ENCODE measurements around the gene GAB1. TPM values are rescaled to one million over a fixed set of nuclear protein-coding genes. Genes with fewer than 3 reads are reported as not detected.

GAB1 gene
- total RNA-seq, 6 donors from 2014 or later, result 47.1 to 77.6 (median 56.9) TPM

GRCh38 chr4:143377611-143378099 is 41.0 kb downstream of the GAB1 start:
- H3K9me3 ChIP-seq, result no peaks in the 10 kb centered on the region
- no peak overlapping the region for H3K4me3 ChIP-seq
- no peaks in the 10 kb centered on the region for H3K27me3 ChIP-seq
- ATAC-seq (ENCODE audit: low FRiP score in 2 of 2) (no peak), DNase-seq (no peak)
- TF ChIP-seq POLR2AphosphoS5 (IDR thresholded peaks at IDR 0.05) (no peak), CTCF (IDR thresholded peaks at IDR 0.05) (no peak), POLR2A (IDR thresholded peaks at IDR 0.05) (no peak)
- H3K27ac ChIP-seq, result peak overlapping the region in 2 of 4 donors; percentile 30 to 55
- no peaks in the 10 kb centered on the region for H3K36me3 ChIP-seq
- WGBS, 2 donors, result 62 to 66% methylated on average over 7 of the region's 7 CpGs
- peaks cover 48 to 66% (median 60%) of the 10 kb centered on the region in 4 donors for H3K4me1 ChIP-seq

GRCh38 chr4:143380629-143381028 is 44.0 kb downstream of the GAB1 start:
- no peaks in the 10 kb centered on the region for H3K9me3 ChIP-seq
- peak overlapping the region; percentile 33 to 74 (median 58) for H3K27ac ChIP-seq
- 85 to 92% methylated on average over 3 of the region's 3 CpGs for WGBS, 2 donors
- TF ChIP-seq POLR2AphosphoS5 (IDR thresholded peaks at IDR 0.05), result no peak
- no peak for TF ChIP-seq EP300 (IDR thresholded peaks at IDR 0.05)
- no peak for TF ChIP-seq POLR2A (IDR thresholded peaks at IDR 0.05)
- no peak for TF ChIP-seq CTCF (IDR thresholded peaks at IDR 0.05)
- H3K4me3 ChIP-seq, result no peak overlapping the region
- no peaks in the 10 kb centered on the region for H3K36me3 ChIP-seq
- DNase-seq (no peak), ATAC-seq (ENCODE audit: low FRiP score in 2 of 2) (no peak)
- peaks cover 51 to 64% (median 61%) of the 10 kb centered on the region in 4 donors for H3K4me1 ChIP-seq
- H3K27me3 ChIP-seq, result no peaks in the 10 kb centered on the region

GRCh38 chr4:143381189-143382118 is 44.8 kb downstream of the GAB1 start:
- ATAC-seq (ENCODE audit: low FRiP score in 2 of 2), result peak; percentile 63 to 90
- no peaks in the 10 kb centered on the region for H3K36me3 ChIP-seq
- H3K27ac ChIP-seq, result peak overlapping the region; percentile 33 to 74 (median 58)
- no peaks in the 10 kb centered on the region for H3K27me3 ChIP-seq
- 27 to 31% methylated on average over 7 to 8 of the region's 8 CpGs for WGBS, 2 donors
- H3K9me3 ChIP-seq, result no peaks in the 10 kb centered on the region
- DNase-seq, result peak in 1 of 2 donors; percentile 78
- H3K4me1 ChIP-seq, result peaks cover 43 to 60% (median 56%) of the 10 kb centered on the region in 4 donors
- no peak overlapping the region for H3K4me3 ChIP-seq
- no peak for TF ChIP-seq CTCF (IDR thresholded peaks at IDR 0.05)
- TF ChIP-seq POLR2AphosphoS5 (IDR thresholded peaks at IDR 0.05), result peak in 1 of 2 donors; percentile 11

- TF ChIP-seq EP300 (IDR thresholded peaks at IDR 0.05) (no peak), CTCF (IDR thresholded peaks at IDR 0.05) (no peak), POLR2A (IDR thresholded peaks at IDR 0.05) (no peak), POLR2AphosphoS5 (IDR thresholded peaks at IDR 0.05) (no peak)
- Histone ChIP-seq H3K27ac (peak overlapping the region in 3 of 4 donors; percentile 33 to 74 (median 66)), H3K9me3 (no peaks in the 10 kb centered on the region), H3K27me3 (no peaks in the 10 kb centered on the region), H3K4me3 (no peak overlapping the region), H3K36me3 (no peaks in the 10 kb centered on the region), H3K4me1 (peaks cover 32 to 55% (median 46%) of the 10 kb centered on the region in 4 donors)
- DNase-seq (no peak), ATAC-seq (ENCODE audit: low FRiP score in 2 of 2) (no peak)
- 17 to 18% methylated on average over 4 of the region's 4 CpGs for WGBS, 2 donors
Measured at GRCh38 chr4:143382596-143382995, 45.9 kb downstream of the GAB1 start.

All from upper lobe of left lung (tissue), 6 donors.